Measurements from ENCODE around the gene NKAP. TPM values are rescaled to one million over a fixed set of nuclear protein-coding genes. Genes with fewer than 3 reads are reported as not detected.

Gene NKAP
- total RNA-seq, 1 experiment from 2014 or later = 9.3 TPM

DNA sequence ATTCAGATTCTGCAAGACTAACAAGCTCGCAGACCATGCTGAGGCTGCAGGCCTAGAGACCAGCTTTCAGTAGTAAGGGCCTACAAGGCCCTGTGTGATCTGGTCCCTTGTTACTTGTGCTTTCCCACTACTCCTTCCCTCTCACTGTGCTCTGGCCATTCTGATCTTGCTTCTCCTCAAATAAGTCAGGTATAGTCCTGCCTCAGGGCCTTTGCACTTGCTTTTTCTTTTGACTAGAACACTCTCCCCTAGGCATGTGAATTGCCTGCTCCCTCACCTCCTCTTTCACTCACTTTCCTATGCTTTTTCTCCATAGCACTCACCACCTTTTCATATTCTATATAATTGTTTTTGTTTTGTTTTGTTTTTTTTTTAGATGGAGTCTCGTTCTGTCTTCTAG lies 25.7 kb downstream of the NKAP start:
- Histone ChIP-seq H3K4me1 (ENCODE audit: insufficient read depth, low read length, poor library complexity, severe bottlenecking) (no peaks in the 10 kb centered on the region), H3K27me3 (replicated peaks; ENCODE audit: insufficient read depth, low read depth, low read length, poor library complexity) (no peaks in the 10 kb centered on the region), H3K9me3 (ENCODE audit: low read depth, low read length, poor library complexity, severe bottlenecking) (no peaks in the 10 kb centered on the region), H3K36me3 (ENCODE audit: insufficient read depth, low read length, poor library complexity, severe bottlenecking) (no peaks in the 10 kb centered on the region), H3K27ac (ENCODE audit: low read depth, low read length, poor library complexity, severe bottlenecking) (no peak overlapping the region), H3K4me3 (ENCODE audit: low read depth, low read length, poor library complexity, severe bottlenecking) (no peak overlapping the region)
- no peak for DNase-seq (ENCODE audit: low spot score)
- BruUV-seq (replicated peaks) = no TSS peak
- intact Hi-C loops (cut with micrococcal nuclease; ENCODE audit: unreplicated experiment) = no loop called here
- TF ChIP-seq, protein P1, sequence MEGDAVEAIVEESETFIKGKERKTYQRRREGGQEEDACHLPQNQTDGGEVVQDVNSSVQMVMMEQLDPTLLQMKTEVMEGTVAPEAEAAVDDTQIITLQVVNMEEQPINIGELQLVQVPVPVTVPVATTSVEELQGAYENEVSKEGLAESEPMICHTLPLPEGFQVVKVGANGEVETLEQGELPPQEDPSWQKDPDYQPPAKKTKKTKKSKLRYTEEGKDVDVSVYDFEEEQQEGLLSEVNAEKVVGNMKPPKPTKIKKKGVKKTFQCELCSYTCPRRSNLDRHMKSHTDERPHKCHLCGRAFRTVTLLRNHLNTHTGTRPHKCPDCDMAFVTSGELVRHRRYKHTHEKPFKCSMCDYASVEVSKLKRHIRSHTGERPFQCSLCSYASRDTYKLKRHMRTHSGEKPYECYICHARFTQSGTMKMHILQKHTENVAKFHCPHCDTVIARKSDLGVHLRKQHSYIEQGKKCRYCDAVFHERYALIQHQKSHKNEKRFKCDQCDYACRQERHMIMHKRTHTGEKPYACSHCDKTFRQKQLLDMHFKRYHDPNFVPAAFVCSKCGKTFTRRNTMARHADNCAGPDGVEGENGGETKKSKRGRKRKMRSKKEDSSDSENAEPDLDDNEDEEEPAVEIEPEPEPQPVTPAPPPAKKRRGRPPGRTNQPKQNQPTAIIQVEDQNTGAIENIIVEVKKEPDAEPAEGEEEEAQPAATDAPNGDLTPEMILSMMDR (conservative IDR thresholded peaks at IDR 0.05; ENCODE audit: low read depth, low read length) = no peak
- TF ChIP-seq EZH2 (IDR thresholded peaks at IDR 0.05; ENCODE audit: borderline replicate concordance, low read depth, low read length, poor library complexity, severe bottlenecking) = no peak
- CTCF ChIA-PET = no interaction called here
- POLR2A ChIA-PET (ENCODE audit: low non-redundant PET) = no interaction called here

DNA sequence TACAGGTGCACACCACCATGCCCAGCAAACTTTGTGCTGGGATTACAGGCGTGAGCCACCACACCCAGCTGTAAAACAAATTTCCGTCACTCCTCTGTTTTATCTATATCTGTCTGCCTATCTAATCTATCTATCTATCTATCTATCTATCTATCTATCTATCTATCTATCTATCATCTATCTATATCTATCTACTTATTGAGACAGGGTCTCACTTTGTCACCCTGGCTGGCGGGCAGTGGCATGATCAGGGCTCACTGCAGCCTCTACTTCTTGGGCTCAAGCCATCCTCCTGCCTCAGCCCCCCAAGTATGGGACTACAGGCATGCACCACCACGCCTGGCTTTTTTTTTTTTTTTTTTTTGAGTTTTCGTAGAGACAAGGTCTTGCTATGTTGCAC lies 27.2 kb downstream of the NKAP start:
- POLR2A ChIA-PET (ENCODE audit: low non-redundant PET) = no interaction called here
- no peak for DNase-seq (ENCODE audit: low spot score)
- BruUV-seq (replicated peaks) = no TSS peak
- intact Hi-C loops (cut with micrococcal nuclease; ENCODE audit: unreplicated experiment) = no loop called here
- H3K36me3 ChIP-seq (ENCODE audit: insufficient read depth, low read length, poor library complexity, severe bottlenecking) = no peaks in the 10 kb centered on the region
- H3K27ac ChIP-seq (ENCODE audit: low read depth, low read length, poor library complexity, severe bottlenecking) = no peak overlapping the region
- no peaks in the 10 kb centered on the region for H3K27me3 ChIP-seq (replicated peaks; ENCODE audit: insufficient read depth, low read depth, low read length, poor library complexity)
- TF ChIP-seq EZH2 (IDR thresholded peaks at IDR 0.05; ENCODE audit: borderline replicate concordance, low read depth, low read length, poor library complexity, severe bottlenecking) = no peak
- TF ChIP-seq, protein P1 (conservative IDR thresholded peaks at IDR 0.05; ENCODE audit: low read depth, low read length) = no peak
- H3K4me1 ChIP-seq (ENCODE audit: insufficient read depth, low read length, poor library complexity, severe bottlenecking) = no peaks in the 10 kb centered on the region
- no peaks in the 10 kb centered on the region for H3K9me3 ChIP-seq (ENCODE audit: low read depth, low read length, poor library complexity, severe bottlenecking)
- no peak overlapping the region for H3K4me3 ChIP-seq (ENCODE audit: low read depth, low read length, poor library complexity, severe bottlenecking)
- CTCF ChIA-PET = no interaction called here

DNA sequence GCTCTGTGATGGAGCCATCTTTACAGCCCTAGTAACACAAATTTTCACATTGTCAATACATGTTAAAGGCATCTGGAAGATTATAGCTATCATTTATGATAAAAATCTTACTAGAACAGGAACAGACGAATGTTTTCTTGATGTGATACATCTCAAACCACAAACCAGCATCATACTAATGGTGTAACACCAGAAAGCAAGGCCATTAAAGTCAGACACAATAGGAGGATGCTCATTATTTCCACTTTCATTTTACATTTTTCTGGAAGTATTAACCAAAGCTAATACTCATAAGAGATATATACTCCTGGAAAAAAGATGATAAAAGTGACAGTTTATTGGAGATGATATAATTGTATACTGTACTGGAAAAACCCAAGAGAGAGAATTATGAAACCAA lies 42.6 kb downstream of the NKAP start:
- Histone ChIP-seq H3K4me3 (ENCODE audit: low read depth, low read length, poor library complexity, severe bottlenecking) (no peak overlapping the region), H3K27me3 (replicated peaks; ENCODE audit: insufficient read depth, low read depth, low read length, poor library complexity) (no peaks in the 10 kb centered on the region), H3K27ac (ENCODE audit: low read depth, low read length, poor library complexity, severe bottlenecking) (no peak overlapping the region), H3K36me3 (ENCODE audit: insufficient read depth, low read length, poor library complexity, severe bottlenecking) (no peaks in the 10 kb centered on the region), H3K9me3 (ENCODE audit: low read depth, low read length, poor library complexity, severe bottlenecking) (no peaks in the 10 kb centered on the region), H3K4me1 (ENCODE audit: insufficient read depth, low read length, poor library complexity, severe bottlenecking) (no peaks in the 10 kb centered on the region)
- intact Hi-C loops (cut with micrococcal nuclease; ENCODE audit: unreplicated experiment) = no loop called here
- CTCF ChIA-PET = no interaction called here
- POLR2A ChIA-PET (ENCODE audit: low non-redundant PET) = no interaction called here
- TF ChIP-seq, protein P1 (conservative IDR thresholded peaks at IDR 0.05; ENCODE audit: low read depth, low read length) = no peak
- no peak for TF ChIP-seq EZH2 (IDR thresholded peaks at IDR 0.05; ENCODE audit: borderline replicate concordance, low read depth, low read length, poor library complexity, severe bottlenecking)
- DNase-seq (ENCODE audit: low spot score) = no peak
- no TSS peak for BruUV-seq (replicated peaks)

Data from A673 (cell line).